ENCODE data around the gene EIPR1.

The EIPR1 gene

GRCh38 chr2:3174626-3175567 lies 202.7 kb downstream of the EIPR1 start:
- no peak for DNase-seq (ENCODE audit: low read depth)

GRCh38 chr2:3173031-3173430 lies 204.6 kb downstream of the EIPR1 start:
- no peak for DNase-seq (ENCODE audit: low read depth)

- no peak for DNase-seq (ENCODE audit: low read depth)
Observed at GRCh38 chr2:3172265-3172935, 205.2 kb downstream of the EIPR1 start.

- DNase-seq (ENCODE audit: low read depth), result no peak
Observed at GRCh38 chr2:3171564-3172264, 205.9 kb downstream of the EIPR1 start.

GRCh38 chr2:3170792-3171455 lies 206.7 kb downstream of the EIPR1 start:
- no peak for DNase-seq (ENCODE audit: low read depth)

GRCh38 chr2:3169106-3169870 lies 208.3 kb downstream of the EIPR1 start:
- no peak for DNase-seq (ENCODE audit: low read depth)

- no peak for DNase-seq (ENCODE audit: low read depth)
Observed at GRCh38 chr2:3168230-3168891, 209.3 kb downstream of the EIPR1 start.

- DNase-seq (ENCODE audit: low read depth), result no peak
Observed at GRCh38 chr2:3163401-3163800, 214.2 kb downstream of the EIPR1 start.

GRCh38 chr2:3162442-3163077 lies 215.1 kb downstream of the EIPR1 start:
- DNase-seq (ENCODE audit: low read depth), result no peak

GRCh38 chr2:3160751-3161330 lies 216.8 kb downstream of the EIPR1 start:
- DNase-seq (ENCODE audit: low read depth), result no peak

GRCh38 chr2:3159782-3160545 lies 217.7 kb downstream of the EIPR1 start:
- DNase-seq (ENCODE audit: low read depth), result no peak

- no peak for DNase-seq (ENCODE audit: low read depth)
Observed at GRCh38 chr2:3154700-3155099, 222.9 kb downstream of the EIPR1 start.

GRCh38 chr2:3154146-3154545 lies 223.5 kb downstream of the EIPR1 start:
- DNase-seq (ENCODE audit: low read depth), result no peak

- no peak for DNase-seq (ENCODE audit: low read depth)
Observed at GRCh38 chr2:3151153-3151918, 226.3 kb downstream of the EIPR1 start.

GRCh38 chr2:3149441-3150217 lies 228.0 kb downstream of the EIPR1 start:
- DNase-seq (ENCODE audit: low read depth), result no peak

GRCh38 chr2:3148716-3149115 lies 228.9 kb downstream of the EIPR1 start:
- DNase-seq (ENCODE audit: low read depth), result no peak
